H9 (cell line): ENCODE results near the gene EPC1. TPM values are rescaled to one million over a fixed set of nuclear protein-coding genes. Genes with fewer than 3 reads are reported as not detected.

Experiments
- DNase-seq: peaks from one replicate; pipeline ENCODE4 v3.0.0-alpha.2; 2017
- H2AFZ ChIP-seq: one replicate; pipeline ENCODE4 v1.6.1; 2013; ENCODE audit warnings: mild to moderate bottlenecking, low read length, control low read depth, moderate library complexity
- H2AK5ac ChIP-seq: 2 replicates; pipeline ENCODE4 v1.6.1; 2013; ENCODE audit warnings: low read length, control low read depth, mixed read lengths; ENCODE audit not compliant: insufficient read length
- H2BK120ac ChIP-seq: one replicate; pipeline ENCODE4 v1.6.1; 2013; ENCODE audit warnings: low read depth, mild to moderate bottlenecking, low read length, control low read depth, inconsistent platforms; ENCODE audit not compliant: poor library complexity, severe bottlenecking
- H2BK12ac ChIP-seq: 2 replicates; pipeline ENCODE4 v1.6.1; 2013; ENCODE audit warnings: low read length, control low read depth, mixed read lengths, low read depth; ENCODE audit not compliant: insufficient read length
- H2BK15ac ChIP-seq: 2 replicates; pipeline ENCODE4 v1.6.1; 2013; ENCODE audit warnings: low read depth, low read length, control low read depth
- H2BK20ac ChIP-seq: one replicate; pipeline ENCODE4 v1.6.1; 2013; ENCODE audit warnings: low read depth, mild to moderate bottlenecking, low read length, control low read depth, inconsistent platforms; ENCODE audit not compliant: poor library complexity, severe bottlenecking
- H2BK5ac ChIP-seq: 2 replicates; pipeline ENCODE4 v1.6.1; 2013; ENCODE audit warnings: low read length, control low read depth, mixed read lengths; ENCODE audit not compliant: insufficient read length
- H3K14ac ChIP-seq: 2 replicates; pipeline ENCODE4 v1.6.1; 2013; ENCODE audit warnings: low read length, control low read depth; ENCODE audit not compliant: insufficient read depth
- H3K18ac ChIP-seq: 2 replicates; pipeline ENCODE4 v1.6.1; 2013; ENCODE audit warnings: low read depth, mild to moderate bottlenecking, mixed read lengths, low read length, control low read depth; ENCODE audit not compliant: insufficient read length
- H3K23ac ChIP-seq: 2 replicates; pipeline ENCODE4 v1.6.1; 2013; ENCODE audit warnings: low read length, control low read depth, mixed read lengths, low read depth; ENCODE audit not compliant: insufficient read length
- H3K23me2 ChIP-seq: 2 replicates; pipeline ENCODE4 v1.6.1; 2013; ENCODE audit warnings: low read depth, mild to moderate bottlenecking, mixed read lengths, low read length, control low read depth; ENCODE audit not compliant: insufficient read length, poor library complexity, severe bottlenecking
- H3K27ac ChIP-seq: 2 replicates; pipeline ENCODE4 v1.5.1; 2013; ENCODE audit warnings: low read length, control low read depth, mixed read lengths, low read depth; ENCODE audit not compliant: insufficient read length
- H3K27me3 ChIP-seq: 2 replicates; pipeline ENCODE4 v1.6.1; 2013; ENCODE audit warnings: low read length, control low read depth, inconsistent platforms; ENCODE audit not compliant: insufficient read depth
- H3K4ac ChIP-seq: 2 replicates; pipeline ENCODE4 v1.6.1; 2013; ENCODE audit warnings: low read depth, mild to moderate bottlenecking, control low read depth, inconsistent platforms, low read length, moderate library complexity
- H3K4me1 ChIP-seq: 2 replicates; pipeline ENCODE4 v1.6.1; 2013; ENCODE audit warnings: low read length, control low read depth, inconsistent platforms; ENCODE audit not compliant: insufficient read depth
- H3K4me2 ChIP-seq: 2 replicates; pipeline ENCODE4 v1.6.1; 2013; ENCODE audit warnings: low read length, control low read depth, mixed read lengths; ENCODE audit not compliant: insufficient read length, insufficient read depth
- H3K56ac ChIP-seq: 2 replicates; pipeline ENCODE4 v1.6.1; 2013; ENCODE audit warnings: low read depth, mild to moderate bottlenecking, mixed read lengths, low read length, control low read depth; ENCODE audit not compliant: insufficient read length
- H3K79me1 ChIP-seq: 2 replicates; pipeline ENCODE4 v1.6.1; 2013; ENCODE audit warnings: low read depth, mild to moderate bottlenecking, moderate library complexity, low read length, control low read depth, inconsistent platforms; ENCODE audit not compliant: insufficient read depth, poor library complexity, severe bottlenecking
- H3K79me2 ChIP-seq: 2 replicates; pipeline ENCODE4 v1.6.1; 2013; ENCODE audit warnings: low read length, control low read depth, inconsistent platforms; ENCODE audit not compliant: insufficient read depth
- H3K9ac ChIP-seq: 2 replicates; pipeline ENCODE4 v1.6.1; 2013; ENCODE audit warnings: low read length, control low read depth, mixed read lengths; ENCODE audit not compliant: insufficient read length; ENCODE audit errors: extremely low read depth
- H3K9me3 ChIP-seq: one replicate; pipeline ENCODE4 v1.6.1; 2013; ENCODE audit warnings: low read depth, low read length, inconsistent platforms; ENCODE audit not compliant: control insufficient read depth
- H3T11ph ChIP-seq: one replicate; pipeline ENCODE4 v1.6.1; 2013; ENCODE audit warnings: mild to moderate bottlenecking, low read length, control low read depth, inconsistent platforms
- H4K20me1 ChIP-seq: one replicate; pipeline ENCODE4 v1.6.1; 2013; ENCODE audit not compliant: control insufficient read depth, insufficient read length, insufficient read depth
- H4K5ac ChIP-seq: 2 replicates; pipeline ENCODE4 v1.6.1; 2013; ENCODE audit warnings: low read depth, mild to moderate bottlenecking, mixed read lengths, low read length, control low read depth; ENCODE audit not compliant: insufficient read length
- H4K8ac ChIP-seq: replicated peaks from 2 replicates; pipeline ENCODE4 v1.6.1; 2013; ENCODE audit warnings: low read length, control low read depth, mixed read lengths, low read depth; ENCODE audit not compliant: insufficient read length
- H4K91ac ChIP-seq: 2 replicates; pipeline ENCODE4 v1.6.1; 2013; ENCODE audit warnings: low read depth, mild to moderate bottlenecking, moderate library complexity, mixed read lengths, low read length, control low read depth; ENCODE audit not compliant: insufficient read length
- H3K27ac Mint-ChIP-seq, 3 experiments: 2 replicates in 2 of 3; 3 replicates in 1 of 3; pipeline ENCODE4 v1.8.0; 2020 to 2021; ENCODE audit warnings: mixed read lengths in 3 of 3, mild to moderate bottlenecking in 1 of 3, moderate library complexity in 1 of 3
- H3K27me3 Mint-ChIP-seq: 2 replicates; pipeline ENCODE4 v1.8.0; 2021; ENCODE audit warnings: low read depth, mild to moderate bottlenecking, moderate library complexity, mixed read lengths
- H3K36me3 Mint-ChIP-seq, 3 experiments: 2 replicates in 2 of 3; 3 replicates in 1 of 3; pipeline ENCODE4 v1.8.0; 2020 to 2021; ENCODE audit warnings: low read depth in 3 of 3, mixed read lengths in 3 of 3; ENCODE audit not compliant: insufficient read depth in 1 of 3
- H3K4me1 Mint-ChIP-seq, 2 experiments: 2 replicates each; pipeline ENCODE4 v1.8.0; 2020; ENCODE audit warnings: mixed read lengths in 2 of 2
- H3K4me3 Mint-ChIP-seq, 2 experiments: 2 replicates in 1 of 2; 3 replicates in 1 of 2; pipeline ENCODE4 v1.8.0; 2020 to 2021; ENCODE audit warnings: mild to moderate bottlenecking in 2 of 2, mixed read lengths in 2 of 2, moderate library complexity in 1 of 2
- H3K9me3 Mint-ChIP-seq, 2 experiments: 2 replicates in 1 of 2; 3 replicates in 1 of 2; pipeline ENCODE4 v1.8.0; 2020; ENCODE audit warnings: mild to moderate bottlenecking in 2 of 2, mixed read lengths in 2 of 2, moderate library complexity in 1 of 2
- CTCF ChIP-seq: fragments of 200-600 bp; sonication (generic); conservative IDR thresholded peaks from 3 replicates; pipeline ENCODE4 v1.8.0; 2021; ENCODE audit warnings: antibody characterized with exemption, mild to moderate bottlenecking
- total RNA-seq: library from RNA; stranded (reverse); gene quantifications from 2 replicates; pipeline ENCODE4 v1.2.1, GENCODE V29; 2021

EPC1 gene
- total RNA-seq, 1 experiment from 2014 or later: 32.5 TPM

- no peak overlapping the region for H3K27ac ChIP-seq
- H3K14ac ChIP-seq: no peak overlapping the region
- H3K9me3 Mint-ChIP-seq: no peaks in the 10 kb centered on the region
- H4K20me1 ChIP-seq: no peaks in the 10 kb centered on the region
- H3K4me1 ChIP-seq: no peaks in the 10 kb centered on the region
- peaks cover 9% of the 10 kb centered on the region for H3K79me1 ChIP-seq
- H2BK120ac ChIP-seq: no peak overlapping the region
- H2BK20ac ChIP-seq: no peak overlapping the region
- no peak overlapping the region for H4K8ac ChIP-seq
- H3K56ac ChIP-seq: no peak overlapping the region
- no peak for DNase-seq
- TF ChIP-seq CTCF: no peak
- no peak overlapping the region for H4K5ac ChIP-seq
- H3K18ac ChIP-seq: no peak overlapping the region
- H4K91ac ChIP-seq: no peak overlapping the region
- H3T11ph ChIP-seq: no peak overlapping the region
- H3K23me2 ChIP-seq: no peaks in the 10 kb centered on the region
- H3K27ac Mint-ChIP-seq: no peak overlapping the region
- H3K79me2 ChIP-seq: no peaks in the 10 kb centered on the region; the same call in 1 of the 2 replicates
- no peak overlapping the region for H3K4ac ChIP-seq
- H2AFZ ChIP-seq: no peak overlapping the region
- no peak overlapping the region for H3K4me2 ChIP-seq
- H3K4me1 Mint-ChIP-seq: peaks cover 2 to 7% of the 10 kb centered on the region in 2 experiments; a peak in 2 of 4 replicates
- no peak overlapping the region for H2BK12ac ChIP-seq
- H2BK5ac ChIP-seq: no peak overlapping the region
- no peak overlapping the region for H2AK5ac ChIP-seq
- H3K27me3 ChIP-seq: no peaks in the 10 kb centered on the region
- H3K9me3 ChIP-seq: no peaks in the 10 kb centered on the region
- H3K36me3 Mint-ChIP-seq: peaks cover 0 to 7% (median 2%) of the 10 kb centered on the region in 3 experiments; a peak in 3 of 7 replicates
- no peak overlapping the region for H3K23ac ChIP-seq
- no peak overlapping the region for H3K4me3 Mint-ChIP-seq
- no peaks in the 10 kb centered on the region for H3K27me3 Mint-ChIP-seq
- no peak overlapping the region for H2BK15ac ChIP-seq
- H3K9ac ChIP-seq: no peak overlapping the region
Observed at GRCh38 chr10:32373031-32373430, 26.1 kb upstream of the EPC1 start.
